CD4-positive, alpha-beta T cell treated with Interleukin-4 for 1 hour (primary cell): ENCODE measurements around the gene HDGFL2.
A peak's percentile ranks its signal among the peaks of the same experiment; 100 is the strongest.

ENCODE experiments used
- DNase-seq, 2 donors: peaks; one replicate each; pipeline ENCODE4 v3.0.0-alpha.2; 2020 to 2022

HDGFL2 gene

GRCh38 chr19:4471403-4472173 lies 509 bp upstream of the HDGFL2 start:
- peak; percentile 100 for DNase-seq

GRCh38 chr19:4473011-4473762 lies 1.1 kb downstream of the HDGFL2 start:
- DNase-seq: no peak

GRCh38 chr19:4473763-4474513 lies 1.8 kb downstream of the HDGFL2 start:
- DNase-seq: no peak

DNA sequence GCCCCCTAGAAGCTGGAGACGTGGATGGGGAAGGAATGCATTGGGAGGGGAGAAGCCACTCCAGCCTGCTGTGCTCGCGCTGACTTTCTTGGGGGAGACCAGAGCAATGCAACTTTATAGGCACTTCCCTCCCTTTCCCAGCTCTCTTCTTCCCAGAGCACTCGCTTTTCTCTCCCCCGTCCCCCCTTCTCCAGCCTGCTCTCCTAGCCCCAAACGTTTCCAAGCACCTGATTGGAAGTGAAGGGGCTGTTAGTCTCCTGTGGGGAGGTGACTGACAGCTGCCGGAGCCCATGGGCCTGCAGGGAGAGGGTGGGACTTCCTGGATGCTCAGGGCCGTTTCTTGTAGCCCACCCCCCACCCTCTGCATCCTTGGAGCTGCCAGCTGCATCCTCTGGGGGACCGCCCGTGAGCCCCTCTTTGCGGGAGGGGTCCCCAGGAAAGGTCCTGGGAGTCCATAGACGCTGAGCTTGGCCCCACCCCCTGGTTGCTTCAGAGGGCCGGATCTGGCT lies 2.5 kb downstream of the HDGFL2 start:
- no peak for DNase-seq

DNA sequence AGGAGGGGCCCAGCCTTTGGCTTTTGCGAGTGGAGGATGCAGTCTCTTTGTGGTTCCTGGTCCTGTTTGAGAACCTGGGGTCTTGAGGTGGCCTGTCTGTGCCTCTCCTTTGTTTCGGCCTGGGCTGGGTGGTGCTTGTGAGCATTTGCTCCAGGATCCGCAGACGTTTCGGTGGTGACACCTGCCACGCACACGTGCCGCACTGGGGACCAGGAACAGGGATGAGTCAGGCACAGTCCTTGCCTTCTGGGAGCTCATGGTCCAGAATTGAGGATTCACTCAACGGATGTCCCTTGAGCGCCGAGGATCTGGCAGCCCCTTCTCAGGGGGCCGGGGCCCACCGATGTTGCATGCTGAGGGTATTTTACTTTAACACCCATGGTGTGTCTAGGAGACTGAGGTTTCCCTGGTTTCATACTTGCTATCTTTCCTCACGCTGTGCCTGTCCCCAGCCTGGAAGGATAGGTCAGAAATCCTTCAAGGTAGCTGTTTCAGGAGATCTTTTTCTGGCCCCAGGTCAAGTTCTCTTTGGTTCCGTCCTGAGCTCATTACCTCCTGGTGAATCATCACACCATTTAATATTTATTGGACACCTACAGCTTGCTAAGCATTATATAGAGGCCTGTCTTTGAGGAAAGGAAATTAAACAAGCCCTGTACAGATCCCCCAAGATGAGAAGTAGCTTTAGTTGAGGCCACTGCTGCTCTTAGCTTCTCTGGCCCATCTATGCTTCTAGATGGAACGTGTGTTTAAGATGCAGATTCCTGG lies 5.1 kb downstream of the HDGFL2 start:
- no peak for DNase-seq

- DNase-seq: no peak
Observed at GRCh38 chr19:4482721-4483364, 10.7 kb downstream of the HDGFL2 start.

DNA sequence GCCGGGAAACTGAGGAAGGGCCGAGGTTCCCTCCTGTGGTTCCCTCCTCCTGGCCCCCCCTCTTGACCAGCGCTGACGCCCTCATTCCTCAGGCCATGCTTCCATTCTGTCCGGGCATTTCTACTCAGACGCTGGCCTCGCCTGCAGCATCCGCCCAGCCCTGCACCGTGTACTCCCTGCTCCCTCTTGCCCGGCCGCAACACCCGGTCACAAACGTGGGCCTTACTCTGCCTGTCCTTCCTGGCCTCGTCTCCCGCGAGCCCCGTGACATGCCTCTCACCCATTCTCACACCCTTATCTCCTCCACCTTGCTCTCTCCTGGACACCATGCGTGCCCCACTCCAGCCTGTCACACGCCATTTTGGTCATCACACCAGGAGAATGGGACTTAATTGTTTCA lies 11.3 kb downstream of the HDGFL2 start:
- DNase-seq: no peak

DNA sequence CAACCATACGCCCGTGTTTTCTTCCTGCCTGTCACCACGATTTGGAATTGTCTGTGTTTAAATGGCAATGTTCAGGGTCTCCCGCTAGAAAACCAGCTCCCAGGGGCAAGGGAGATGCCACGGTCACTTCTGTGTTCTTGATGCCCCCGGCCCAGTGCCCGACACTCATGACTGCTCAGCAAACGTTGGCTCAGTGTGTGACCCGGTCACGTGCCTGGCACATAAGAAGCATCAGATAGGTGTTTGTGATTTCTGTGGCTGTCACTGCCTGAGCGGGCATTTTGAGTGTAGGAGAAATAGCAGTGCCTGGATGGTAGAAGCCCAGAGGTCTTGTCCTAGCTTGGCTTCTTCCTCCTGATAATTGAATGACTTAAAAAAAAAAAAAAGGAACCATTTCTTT lies 15.5 kb downstream of the HDGFL2 start:
- no peak for DNase-seq

DNA sequence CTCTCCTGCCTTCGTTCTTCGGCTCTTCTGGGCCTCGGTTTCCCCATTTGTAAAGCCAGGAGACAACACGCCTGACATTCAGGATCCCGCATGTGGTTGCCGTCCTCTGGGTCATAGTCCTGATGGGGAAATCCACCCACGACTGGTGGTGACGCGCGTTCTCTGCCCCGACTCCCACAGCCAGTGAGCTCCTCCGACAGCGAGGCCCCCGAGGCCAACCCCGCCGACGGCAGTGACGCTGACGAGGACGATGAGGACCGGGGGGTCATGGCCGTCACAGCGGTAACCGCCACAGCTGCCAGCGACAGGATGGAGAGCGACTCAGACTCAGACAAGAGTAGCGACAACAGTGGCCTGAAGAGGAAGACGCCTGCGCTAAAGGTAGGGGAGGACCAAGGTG lies 16.4 kb downstream of the HDGFL2 start:
- DNase-seq: no peak

- DNase-seq: no peak
Observed at GRCh38 chr19:4491446-4491845, 19.3 kb downstream of the HDGFL2 start.

DNA sequence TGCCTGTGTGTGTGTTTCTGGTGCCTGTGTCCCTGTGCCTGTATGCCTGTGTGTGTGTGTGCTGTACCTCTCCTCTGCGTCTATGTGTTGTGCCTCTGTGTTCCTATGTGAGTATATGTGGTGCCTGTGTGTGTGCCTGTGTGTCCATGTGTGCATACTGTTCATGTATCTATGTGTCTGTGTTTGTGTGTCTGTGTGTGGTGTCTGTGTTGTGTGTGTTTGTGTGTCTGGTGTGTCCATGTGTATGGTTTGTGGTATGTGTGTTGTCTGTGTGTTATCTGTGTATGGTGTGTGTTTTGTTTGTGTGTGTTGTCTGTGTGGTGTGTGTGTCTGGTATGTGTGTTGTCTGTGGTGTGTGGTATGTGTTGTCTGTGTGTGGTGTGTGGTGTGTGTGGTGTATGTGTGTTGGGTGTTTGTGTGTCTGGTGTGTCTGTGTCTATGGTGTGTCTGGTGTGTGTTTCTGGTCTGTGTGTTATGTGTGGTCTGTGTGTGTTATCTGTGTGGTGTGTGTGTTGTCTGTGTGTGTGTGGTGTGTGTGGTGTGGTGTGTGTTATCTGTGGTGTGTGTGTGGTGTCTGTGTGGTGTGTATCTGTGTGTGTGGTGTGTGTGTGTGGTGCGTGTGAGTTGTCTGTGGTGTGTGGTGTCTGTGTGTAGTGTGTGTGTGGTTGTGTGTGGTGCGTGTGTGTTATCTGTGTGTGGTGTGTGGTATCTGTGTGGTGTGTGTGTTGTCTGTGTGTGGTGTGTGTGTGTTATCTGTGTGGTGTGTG lies 20.4 kb downstream of the HDGFL2 start:
- DNase-seq: no peak

DNA sequence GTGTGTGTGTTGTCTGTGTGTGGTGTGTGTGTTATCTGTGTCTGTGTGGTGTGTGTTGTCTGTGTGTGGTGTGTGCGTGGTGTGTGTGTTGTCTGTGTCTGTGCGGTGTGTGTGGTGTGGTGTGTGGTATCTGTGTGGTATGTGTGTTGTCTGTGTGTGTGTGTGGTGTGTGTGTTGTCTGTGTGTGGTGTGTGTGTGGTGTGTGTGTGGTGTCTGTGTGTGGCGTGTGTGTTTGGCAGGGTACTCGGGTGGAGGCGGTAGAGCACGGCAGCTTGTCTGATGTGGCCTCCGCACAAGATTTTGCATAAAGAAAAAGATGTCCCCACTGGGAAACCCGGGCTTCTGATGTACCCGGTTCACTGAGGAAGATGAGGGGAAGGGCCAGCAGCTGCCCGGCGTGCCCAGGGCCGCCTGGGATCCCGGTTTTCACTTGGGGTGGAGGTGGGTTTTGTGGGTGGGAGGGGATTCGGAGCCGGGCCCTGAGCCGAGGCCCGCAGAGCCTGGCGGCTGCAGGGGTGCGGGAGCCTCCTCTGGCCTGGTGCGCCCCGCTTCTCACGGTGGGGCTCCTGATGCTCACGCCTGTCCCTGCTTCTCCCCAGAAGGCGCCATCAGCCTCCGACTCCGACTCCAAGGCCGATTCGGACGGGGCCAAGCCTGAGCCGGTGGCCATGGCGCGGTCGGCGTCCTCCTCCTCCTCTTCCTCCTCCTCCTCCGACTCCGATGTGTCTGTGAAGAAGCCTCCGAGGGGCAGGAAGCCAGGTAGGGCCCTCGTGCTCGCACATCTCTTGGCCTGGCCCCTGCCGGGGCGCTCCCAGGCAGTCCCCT lies 21.2 kb downstream of the HDGFL2 start:
- DNase-seq: no peak

DNA sequence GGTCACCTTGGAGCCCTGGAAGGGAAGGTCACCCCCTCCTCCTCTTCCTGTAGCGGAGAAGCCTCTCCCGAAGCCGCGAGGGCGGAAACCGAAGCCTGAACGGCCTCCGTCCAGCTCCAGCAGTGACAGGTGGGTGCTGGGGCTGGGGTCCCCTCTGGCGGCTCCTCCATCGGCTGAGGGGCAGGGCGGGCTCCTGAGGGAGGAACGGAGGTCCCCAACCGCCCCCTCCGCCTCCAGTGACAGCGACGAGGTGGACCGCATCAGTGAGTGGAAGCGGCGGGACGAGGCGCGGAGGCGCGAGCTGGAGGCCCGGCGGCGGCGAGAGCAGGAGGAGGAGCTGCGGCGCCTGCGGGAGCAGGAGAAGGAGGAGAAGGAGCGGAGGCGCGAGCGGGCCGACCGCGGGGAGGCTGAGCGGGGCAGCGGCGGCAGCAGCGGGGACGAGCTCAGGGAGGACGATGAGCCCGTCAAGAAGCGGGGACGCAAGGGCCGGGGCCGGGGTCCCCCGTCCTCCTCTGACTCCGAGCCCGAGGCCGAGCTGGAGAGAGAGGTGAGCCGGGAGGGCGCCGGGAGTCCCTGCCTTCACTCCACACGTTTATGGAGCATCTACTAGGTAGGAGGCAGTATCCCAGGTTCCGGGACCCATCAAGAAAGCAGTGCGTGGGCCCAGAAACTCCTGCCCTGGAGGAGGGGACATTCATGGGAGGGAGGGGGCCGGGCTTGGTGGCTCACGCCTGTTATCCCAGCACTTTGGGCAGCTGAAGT lies 22.0 kb downstream of the HDGFL2 start:
- no peak for DNase-seq

DNA sequence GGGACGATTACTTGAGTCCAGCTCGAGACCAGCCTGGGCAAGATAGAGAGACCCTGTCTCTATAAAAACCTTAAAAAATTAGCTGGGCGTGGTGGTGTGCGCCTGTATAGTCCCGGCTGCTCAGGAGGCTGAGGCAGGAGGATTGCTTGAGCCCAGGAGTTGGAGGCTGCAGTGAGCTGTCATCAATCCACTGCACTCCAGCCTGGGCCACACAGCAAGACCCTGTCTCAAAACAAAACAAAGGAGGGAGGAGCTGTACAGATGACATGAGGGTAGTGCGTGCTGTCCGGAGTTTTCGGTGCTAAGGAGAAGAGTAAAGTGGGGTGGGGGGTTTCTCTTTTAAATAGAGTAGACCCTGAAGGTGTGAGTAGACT lies 22.6 kb downstream of the HDGFL2 start:
- DNase-seq: no peak

- DNase-seq: no peak
Observed at GRCh38 chr19:4495471-4495870, 23.4 kb downstream of the HDGFL2 start.

DNA sequence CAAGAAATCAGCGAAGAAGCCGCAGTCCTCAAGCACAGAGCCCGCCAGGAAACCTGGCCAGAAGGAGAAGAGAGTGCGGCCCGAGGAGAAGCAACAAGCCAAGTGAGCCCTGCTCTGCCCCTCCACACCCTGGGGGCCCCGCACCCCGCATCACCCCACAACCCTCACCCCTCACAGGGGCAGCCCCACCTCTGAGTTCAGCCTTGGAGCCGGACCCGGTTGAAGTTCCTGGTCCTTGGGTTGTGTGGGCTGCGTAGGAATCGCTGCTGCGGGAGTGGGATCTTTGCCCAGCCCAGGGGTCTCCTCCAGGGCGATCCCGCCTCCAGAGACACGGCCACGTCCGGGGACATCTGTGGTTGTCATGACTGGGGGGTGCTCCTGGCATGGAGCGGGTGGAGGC lies 24.2 kb downstream of the HDGFL2 start:
- DNase-seq: no peak

GRCh38 chr19:4497770-4498389 lies 25.8 kb downstream of the HDGFL2 start:
- no peak for DNase-seq

- no peak for DNase-seq
Observed at GRCh38 chr19:4498694-4499093, 26.6 kb downstream of the HDGFL2 start.

DNA sequence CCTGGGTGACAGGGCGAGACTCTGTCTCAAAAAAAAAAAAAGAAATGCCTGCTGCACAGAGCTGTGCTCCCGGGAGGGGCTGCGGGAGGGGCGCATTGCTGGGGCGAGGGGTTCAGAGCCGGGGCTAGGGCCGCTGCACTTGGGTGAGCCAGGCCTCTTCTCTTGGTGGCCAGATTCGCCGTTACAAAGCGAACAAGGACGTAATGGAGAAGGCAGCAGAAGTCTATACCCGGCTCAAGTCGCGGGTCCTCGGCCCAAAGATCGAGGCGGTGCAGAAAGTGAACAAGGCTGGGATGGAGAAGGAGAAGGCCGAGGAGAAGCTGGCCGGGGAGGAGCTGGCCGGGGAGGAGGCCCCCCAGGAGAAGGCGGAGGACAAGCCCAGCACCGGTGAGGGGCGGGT lies 27.2 kb downstream of the HDGFL2 start:
- DNase-seq: no peak
